Astrocyte (in vitro differentiated cells and primary cell): ENCODE data around the gene HEATR3. TPM values are rescaled to one million over a fixed set of nuclear protein-coding genes. Genes with fewer than 3 reads are reported as not detected.

Source experiments
- DNase-seq: peaks from one replicate; pipeline ENCODE4 v3.0.0-alpha.2; 2010; ENCODE audit warnings: low read depth
- FAIRE-seq: peaks from 2 replicates; lab custom pipeline; 2011; peaks lifted over from hg19 to GRCh38; lab: Jason Lieb, UNC
- H2AFZ ChIP-seq: 2 replicates; pipeline ENCODE4 v1.6.0; 2012; ENCODE audit warnings: low read depth, low read length, inconsistent platforms
- H3K27ac ChIP-seq: 2 replicates; pipeline ENCODE4 v1.5.1; 2011; ENCODE audit warnings: low read depth, low read length, inconsistent platforms
- H3K27me3 ChIP-seq: 2 replicates; pipeline ENCODE4 v1.6.0; 2011; ENCODE audit warnings: low read length, inconsistent platforms; ENCODE audit not compliant: insufficient read depth
- H3K36me3 ChIP-seq: 2 replicates; pipeline ENCODE4 v1.5.1; 2011; ENCODE audit warnings: low read length, inconsistent platforms; ENCODE audit not compliant: insufficient read depth
- H3K4me1 ChIP-seq: 2 replicates; pipeline ENCODE4 v1.5.1; 2011; ENCODE audit warnings: low read length, inconsistent platforms; ENCODE audit not compliant: insufficient read depth
- H3K4me2 ChIP-seq: 2 replicates; pipeline ENCODE4 v1.6.0; 2012; ENCODE audit warnings: low read length, inconsistent platforms
- H3K4me3 ChIP-seq: 2 replicates; pipeline ENCODE4 v1.5.1; 2011; ENCODE audit warnings: low read depth, mild to moderate bottlenecking, low read length, inconsistent platforms; ENCODE audit not compliant: insufficient read depth
- H3K79me2 ChIP-seq: 2 replicates; pipeline ENCODE4 v1.6.0; 2012; ENCODE audit warnings: mild to moderate bottlenecking, low read length, inconsistent platforms; ENCODE audit not compliant: insufficient read depth
- H3K9ac ChIP-seq: 2 replicates; pipeline ENCODE4 v1.6.0; 2012; ENCODE audit warnings: mild to moderate bottlenecking, low read length, inconsistent platforms
- H3K9me3 ChIP-seq: 2 replicates; pipeline ENCODE4 v1.5.1; 2012; ENCODE audit warnings: low read depth, mild to moderate bottlenecking, low read length, inconsistent platforms; ENCODE audit not compliant: insufficient read depth
- H4K20me1 ChIP-seq: 2 replicates; pipeline ENCODE4 v1.6.0; 2012; ENCODE audit warnings: low read length, inconsistent platforms; ENCODE audit not compliant: insufficient read depth
- H3K27ac Mint-ChIP-seq: one replicate; pipeline ENCODE4 v1.8.0; 2021; ENCODE audit warnings: mild to moderate bottlenecking, mixed read lengths; ENCODE audit not compliant: unreplicated experiment
- H3K27me3 Mint-ChIP-seq: one replicate; pipeline ENCODE4 v1.8.0; 2021; ENCODE audit warnings: low read depth, mixed read lengths; ENCODE audit not compliant: unreplicated experiment
- H3K36me3 Mint-ChIP-seq: one replicate; pipeline ENCODE4 v1.8.0; 2021; ENCODE audit warnings: low read depth, mixed read lengths; ENCODE audit not compliant: unreplicated experiment
- H3K4me1 Mint-ChIP-seq: one replicate; pipeline ENCODE4 v1.8.0; 2021; ENCODE audit warnings: low read depth, mixed read lengths; ENCODE audit not compliant: unreplicated experiment
- H3K4me3 Mint-ChIP-seq: one replicate; pipeline ENCODE4 v1.8.0; 2021; ENCODE audit warnings: mild to moderate bottlenecking, moderate library complexity, mixed read lengths; ENCODE audit not compliant: unreplicated experiment
- H3K9me3 Mint-ChIP-seq: one replicate; pipeline ENCODE4 v1.8.0; 2021; ENCODE audit warnings: mild to moderate bottlenecking, mixed read lengths; ENCODE audit not compliant: unreplicated experiment
- EZH2 ChIP-seq: IDR thresholded peaks from 2 replicates; pipeline ENCODE4 v1.6.1; 2012; ENCODE audit warnings: mild to moderate bottlenecking, low read length, inconsistent platforms; ENCODE audit not compliant: insufficient read depth
- total RNA-seq: library from RNA; stranded (reverse); gene quantifications from 2 replicates; pipeline ENCODE4 v1.2.1, GENCODE V29; 2021
- TF ChIP-seq, protein P1 (sequence below): IDR thresholded peaks from 2 replicates; pipeline ENCODE4 v1.5.1; 2011; ENCODE audit warnings: low read depth, mild to moderate bottlenecking, inconsistent platforms, low read length, moderate library complexity; ENCODE audit not compliant: insufficient read depth

HEATR3 gene
- total RNA-seq, 1 donor from 2014 or later, result 26.8 TPM

DNA sequence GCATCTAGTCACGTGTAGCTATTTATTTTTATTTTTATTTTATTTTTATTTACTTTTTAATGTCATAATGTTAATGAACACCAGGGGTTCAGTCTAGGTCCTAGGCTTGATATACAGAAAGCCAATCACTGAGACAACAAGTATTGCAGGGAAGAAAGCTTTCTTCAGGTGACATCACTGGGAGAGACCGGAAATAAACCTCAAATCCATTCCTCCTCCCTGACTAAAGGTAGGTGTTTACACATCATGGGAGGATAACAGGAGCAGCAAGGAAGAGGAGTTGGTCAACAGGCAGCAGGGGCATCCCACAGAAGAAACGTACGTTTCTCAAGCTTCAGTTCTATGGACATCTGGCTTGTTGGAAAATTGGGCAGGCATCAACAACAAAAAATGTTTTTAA is 9.5 kb upstream of the HEATR3 start:
- H3K4me2 ChIP-seq, result no peak overlapping the region
- Mint-ChIP-seq H3K4me1 (peaks cover 2% of the 10 kb centered on the region), H3K27ac (no peak overlapping the region), H3K27me3 (peaks cover 7% of the 10 kb centered on the region), H3K9me3 (peaks cover 9% of the 10 kb centered on the region), H3K36me3 (peaks cover 3% of the 10 kb centered on the region), H3K4me3 (no peak overlapping the region)
- FAIRE-seq (no peak), DNase-seq (no peak)
- H3K36me3 ChIP-seq, result no peaks in the 10 kb centered on the region
- H3K27me3 ChIP-seq, result peaks cover 2% of the 10 kb centered on the region
- no peak overlapping the region for H3K27ac ChIP-seq
- H3K9me3 ChIP-seq, result no peaks in the 10 kb centered on the region
- no peaks in the 10 kb centered on the region for H4K20me1 ChIP-seq
- no peak overlapping the region for H2AFZ ChIP-seq
- no peak overlapping the region for H3K4me3 ChIP-seq
- no peaks in the 10 kb centered on the region for H3K4me1 ChIP-seq
- no peaks in the 10 kb centered on the region for H3K79me2 ChIP-seq
- TF ChIP-seq, protein P1, sequence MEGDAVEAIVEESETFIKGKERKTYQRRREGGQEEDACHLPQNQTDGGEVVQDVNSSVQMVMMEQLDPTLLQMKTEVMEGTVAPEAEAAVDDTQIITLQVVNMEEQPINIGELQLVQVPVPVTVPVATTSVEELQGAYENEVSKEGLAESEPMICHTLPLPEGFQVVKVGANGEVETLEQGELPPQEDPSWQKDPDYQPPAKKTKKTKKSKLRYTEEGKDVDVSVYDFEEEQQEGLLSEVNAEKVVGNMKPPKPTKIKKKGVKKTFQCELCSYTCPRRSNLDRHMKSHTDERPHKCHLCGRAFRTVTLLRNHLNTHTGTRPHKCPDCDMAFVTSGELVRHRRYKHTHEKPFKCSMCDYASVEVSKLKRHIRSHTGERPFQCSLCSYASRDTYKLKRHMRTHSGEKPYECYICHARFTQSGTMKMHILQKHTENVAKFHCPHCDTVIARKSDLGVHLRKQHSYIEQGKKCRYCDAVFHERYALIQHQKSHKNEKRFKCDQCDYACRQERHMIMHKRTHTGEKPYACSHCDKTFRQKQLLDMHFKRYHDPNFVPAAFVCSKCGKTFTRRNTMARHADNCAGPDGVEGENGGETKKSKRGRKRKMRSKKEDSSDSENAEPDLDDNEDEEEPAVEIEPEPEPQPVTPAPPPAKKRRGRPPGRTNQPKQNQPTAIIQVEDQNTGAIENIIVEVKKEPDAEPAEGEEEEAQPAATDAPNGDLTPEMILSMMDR, result no peak
- no peak for TF ChIP-seq EZH2
- no peak overlapping the region for H3K9ac ChIP-seq

DNA sequence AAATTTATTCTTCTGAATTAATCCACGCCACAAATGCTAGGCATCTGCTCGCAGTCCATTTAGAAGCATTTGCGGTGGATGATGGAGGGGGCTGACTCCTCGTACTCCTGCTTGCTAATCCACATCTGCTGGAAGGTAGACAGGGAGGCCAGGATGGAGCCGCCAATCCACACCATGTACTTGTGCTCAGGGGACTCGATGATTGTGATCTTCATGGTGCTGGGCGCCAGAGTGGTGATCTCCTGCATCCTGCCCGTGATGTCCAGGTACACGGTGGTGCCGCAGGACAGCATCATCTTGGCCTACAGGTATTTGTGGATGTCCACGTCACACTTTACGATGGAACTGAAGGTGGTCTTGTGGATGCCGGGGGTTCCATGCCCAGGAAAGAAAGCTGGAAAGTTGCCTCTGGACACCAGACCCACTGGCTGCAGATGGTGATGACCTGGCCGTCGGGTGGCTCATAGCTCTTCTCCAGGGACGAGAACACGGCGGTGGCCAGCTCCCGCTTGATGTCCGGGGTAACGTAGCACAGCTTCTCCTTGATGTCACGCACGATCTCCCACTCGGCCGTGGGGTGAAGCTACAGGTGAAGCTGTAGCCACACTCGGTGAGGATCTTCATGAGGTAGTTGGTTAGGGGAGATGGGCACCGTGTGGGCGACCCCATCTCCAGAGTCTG is 7.5 kb upstream of the HEATR3 start:
- Histone ChIP-seq H3K4me2 (no peak overlapping the region), H3K27me3 (no peaks in the 10 kb centered on the region), H3K9me3 (no peaks in the 10 kb centered on the region), H3K9ac (no peak overlapping the region), H3K79me2 (no peaks in the 10 kb centered on the region), H3K27ac (no peak overlapping the region), H4K20me1 (no peaks in the 10 kb centered on the region), H3K4me3 (no peak overlapping the region), H3K4me1 (no peaks in the 10 kb centered on the region), H2AFZ (no peak overlapping the region), H3K36me3 (no peaks in the 10 kb centered on the region)
- Mint-ChIP-seq H3K4me1 (peaks cover 2% of the 10 kb centered on the region), H3K27ac (no peak overlapping the region), H3K4me3 (no peak overlapping the region), H3K9me3 (peaks cover 9% of the 10 kb centered on the region), H3K36me3 (peaks cover 3% of the 10 kb centered on the region), H3K27me3 (peaks cover 4% of the 10 kb centered on the region)
- TF ChIP-seq EZH2, result no peak
- TF ChIP-seq, protein P1, result no peak
- FAIRE-seq (no peak), DNase-seq (no peak)

DNA sequence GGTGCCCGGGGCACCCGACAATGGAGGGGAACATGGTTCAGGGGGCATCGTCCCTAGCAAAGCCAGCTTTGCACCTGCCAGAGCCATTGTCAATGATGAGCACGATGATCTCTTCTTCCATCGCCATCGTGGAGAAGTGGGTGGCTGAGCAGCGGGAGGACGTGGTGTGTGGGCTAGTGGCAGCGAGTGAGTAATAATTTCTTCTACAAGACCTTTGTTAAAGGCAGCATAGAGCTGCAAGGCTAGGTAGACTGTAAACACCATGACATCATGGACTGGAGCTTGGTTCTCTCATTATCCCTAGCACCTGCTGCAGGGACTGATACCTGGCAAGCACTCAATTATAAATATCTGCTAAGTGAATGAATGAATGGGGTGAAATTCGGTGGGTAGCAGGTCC is 6.7 kb upstream of the HEATR3 start:
- no peak overlapping the region for H3K27ac Mint-ChIP-seq

More for the DNA sequence above, 6.7 kb upstream of the HEATR3 start:
- H2AFZ ChIP-seq, result no peak overlapping the region
- no peak overlapping the region for H3K4me2 ChIP-seq
- H3K9ac ChIP-seq, result no peak overlapping the region
- H3K27ac ChIP-seq, result no peak overlapping the region
- DNase-seq (no peak), FAIRE-seq (no peak)
- Mint-ChIP-seq H3K4me1 (peaks cover 2% of the 10 kb centered on the region), H3K9me3 (peaks cover 9% of the 10 kb centered on the region), H3K36me3 (peaks cover 3% of the 10 kb centered on the region), H3K4me3 (no peak overlapping the region), H3K27me3 (peaks cover 4% of the 10 kb centered on the region)
- no peaks in the 10 kb centered on the region for H3K79me2 ChIP-seq
- no peaks in the 10 kb centered on the region for H3K27me3 ChIP-seq
- TF ChIP-seq, protein P1, result no peak
- no peak for TF ChIP-seq EZH2
- H3K36me3 ChIP-seq, result no peaks in the 10 kb centered on the region
- H3K4me3 ChIP-seq, result no peak overlapping the region
- no peaks in the 10 kb centered on the region for H4K20me1 ChIP-seq
- H3K9me3 ChIP-seq, result no peaks in the 10 kb centered on the region
- no peaks in the 10 kb centered on the region for H3K4me1 ChIP-seq
